ENCODE measurements around the gene PPP3R1. TPM values are rescaled to one million over a fixed set of nuclear protein-coding genes. Genes with fewer than 3 reads are reported as not detected.
A peak's percentile ranks its signal among the peaks of the same experiment; 100 is the strongest.

The PPP3R1 gene
- total RNA-seq, 1 donor from 2014 or later: 56.4 TPM

GRCh38 chr2:68158134-68158447, 94.2 kb downstream of the PPP3R1 start:
- no peak for DNase-seq (ENCODE audit: low read depth, low spot score)
- Mint-ChIP-seq H3K4me3 (peak overlapping the region; percentile 92), H3K4me1 (peaks cover 25% of the 10 kb centered on the region), H3K27ac (ENCODE audit: unreplicated experiment) (peak overlapping the region; percentile 100), H3K9me3 (no peaks in the 10 kb centered on the region), H3K27me3 (ENCODE audit: low read depth) (no peaks in the 10 kb centered on the region), H3K36me3 (ENCODE audit: low read depth) (peaks cover 2% of the 10 kb centered on the region)
- no peak for TF ChIP-seq CTCF (conservative IDR thresholded peaks at IDR 0.05)

GRCh38 chr2:68157402-68158133, 94.8 kb downstream of the PPP3R1 start, which contains the start of gene PNO1:
PNO1 (plus strand) TSS chr2:68157888; CDS start chr2:68157935, 47 bp downstream.
- Mint-ChIP-seq H3K27me3 (ENCODE audit: low read depth) (no peaks in the 10 kb centered on the region), H3K4me3 (peak within 1 kb of the TSS; percentile 92), H3K4me1 (peaks cover 25% of the 10 kb centered on the region), H3K9me3 (no peaks in the 10 kb centered on the region), H3K27ac (ENCODE audit: unreplicated experiment) (peak within 1 kb of the TSS; percentile 100), H3K36me3 (ENCODE audit: low read depth) (peaks cover 2% of the 10 kb centered on the region)
- DNase-seq (ENCODE audit: low read depth, low spot score): peak; percentile 95
- TF ChIP-seq CTCF (conservative IDR thresholded peaks at IDR 0.05): no peak

GRCh38 chr2:68157002-68157401, 95.3 kb downstream of the PPP3R1 start:
- no peak for TF ChIP-seq CTCF (conservative IDR thresholded peaks at IDR 0.05)
- Mint-ChIP-seq H3K9me3 (no peaks in the 10 kb centered on the region), H3K4me3 (peak overlapping the region; percentile 92), H3K27me3 (ENCODE audit: low read depth) (no peaks in the 10 kb centered on the region), H3K36me3 (ENCODE audit: low read depth) (peaks cover 2% of the 10 kb centered on the region), H3K27ac (ENCODE audit: unreplicated experiment) (peak overlapping the region; percentile 100), H3K4me1 (peaks cover 25% of the 10 kb centered on the region)
- DNase-seq (ENCODE audit: low read depth, low spot score): no peak

- Mint-ChIP-seq H3K36me3 (ENCODE audit: low read depth) (peaks cover 2% of the 10 kb centered on the region), H3K4me3 (peak overlapping the region; percentile 92), H3K4me1 (peaks cover 29% of the 10 kb centered on the region), H3K27ac (ENCODE audit: unreplicated experiment) (peak overlapping the region; percentile 100), H3K27me3 (ENCODE audit: low read depth) (no peaks in the 10 kb centered on the region), H3K9me3 (no peaks in the 10 kb centered on the region)
- DNase-seq (ENCODE audit: low read depth, low spot score): no peak
- no peak for TF ChIP-seq CTCF (conservative IDR thresholded peaks at IDR 0.05)
Observed at GRCh38 chr2:68156419-68156818, 95.9 kb downstream of the PPP3R1 start.

GRCh38 chr2:68155618-68156017, 96.7 kb downstream of the PPP3R1 start:
- H3K27ac Mint-ChIP-seq (ENCODE audit: unreplicated experiment): no peak overlapping the region
- H3K4me3 Mint-ChIP-seq: peak overlapping the region; percentile 92
- DNase-seq (ENCODE audit: low read depth, low spot score): no peak
- H3K36me3 Mint-ChIP-seq (ENCODE audit: low read depth): peaks cover 2% of the 10 kb centered on the region
- H3K9me3 Mint-ChIP-seq: no peaks in the 10 kb centered on the region
- H3K4me1 Mint-ChIP-seq: peaks cover 34% of the 10 kb centered on the region
- no peaks in the 10 kb centered on the region for H3K27me3 Mint-ChIP-seq (ENCODE audit: low read depth)
- no peak for TF ChIP-seq CTCF (conservative IDR thresholded peaks at IDR 0.05)

All from neural crest cell (in vitro differentiated cells).